Activated T-cell treated with anti-CD3 and anti-CD28 coated beads, Interleukin-2, amount 50 U/mL, for 24 hours (primary cell): Measurements from ENCODE around the gene LRWD1.

Experiments
- DNase-seq: peaks from one replicate; pipeline ENCODE4 v3.0.0-alpha.2; 2020
- H3K27ac Mint-ChIP-seq: 2 replicates; pipeline ENCODE4 v1.8.0; 2020; ENCODE audit warnings: mild to moderate bottlenecking, mixed read lengths
- H3K27me3 Mint-ChIP-seq: 2 replicates; pipeline ENCODE4 v1.8.0; 2020; ENCODE audit warnings: mixed read lengths
- H3K36me3 Mint-ChIP-seq: 2 replicates; pipeline ENCODE4 v1.8.0; 2020; ENCODE audit warnings: low read depth, mixed read lengths
- H3K4me1 Mint-ChIP-seq: 2 replicates; pipeline ENCODE4 v1.8.0; 2020; ENCODE audit warnings: low read depth, mixed read lengths
- H3K4me3 Mint-ChIP-seq: 2 replicates; pipeline ENCODE4 v1.8.0; 2020; ENCODE audit warnings: mild to moderate bottlenecking, moderate library complexity, mixed read lengths
- H3K9me3 Mint-ChIP-seq: 2 replicates; pipeline ENCODE4 v1.8.0; 2020; ENCODE audit warnings: mixed read lengths

LRWD1 gene

DNA sequence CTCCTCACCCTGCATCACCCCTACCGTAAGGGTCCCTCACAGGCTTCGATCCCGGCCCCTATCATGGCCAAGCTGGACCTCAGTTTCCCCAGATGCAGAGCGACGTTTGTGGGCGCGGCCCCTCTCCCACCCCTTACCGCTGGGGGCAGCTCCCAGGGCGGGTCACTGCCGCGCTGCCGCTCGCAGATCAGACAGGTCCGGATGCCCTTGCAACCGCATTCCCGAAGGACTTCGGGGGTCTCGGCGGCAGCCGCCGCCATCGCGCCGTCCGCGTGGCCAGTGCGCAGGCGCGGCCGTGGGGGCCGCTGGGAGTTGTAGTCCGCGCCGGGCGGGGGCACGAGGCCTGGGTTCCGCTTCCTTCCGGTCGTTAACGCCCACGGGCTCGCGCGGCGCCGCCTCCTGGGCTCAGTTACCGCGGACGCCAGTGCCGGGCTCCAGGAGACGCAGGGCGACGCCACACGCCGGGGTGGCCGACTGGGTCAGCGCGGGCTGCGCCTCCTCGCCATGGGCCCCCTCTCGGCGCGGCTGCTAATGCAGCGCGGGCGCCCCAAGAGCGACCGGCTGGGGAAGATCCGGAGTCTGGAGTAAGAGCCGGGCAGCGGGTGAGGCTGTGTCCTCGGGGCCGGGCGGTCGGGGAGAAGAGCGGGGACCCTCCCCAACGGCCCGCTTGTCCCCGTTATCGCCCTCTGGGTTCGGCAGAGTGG is at the start of gene LRWD1, which contains the start of gene ALKBH4:
TSS of gene LRWD1 (plus strand) at position 408 of the 704 bp plus-strand sequence. CDS start at position 505, 97 bp downstream.
TSS of gene ALKBH4 (minus strand) at position 287 of the 704 bp plus-strand sequence. CDS start at position 260, 27 bp downstream.
- peaks cover 40% of the 10 kb centered on the region for H3K4me1 Mint-ChIP-seq
- peak within 1 kb of the TSS; percentile 96 for H3K4me3 Mint-ChIP-seq
- peak; percentile 98 for DNase-seq
- no peaks in the 10 kb centered on the region for H3K27me3 Mint-ChIP-seq
- H3K27ac Mint-ChIP-seq: peak within 1 kb of the TSS; percentile 92
- no peaks in the 10 kb centered on the region for H3K9me3 Mint-ChIP-seq
- H3K36me3 Mint-ChIP-seq: peaks cover 50% of the 10 kb centered on the region

GRCh38 chr7:102415685-102416225 is 49.0 kb upstream of the LRWD1 start:
- Mint-ChIP-seq H3K4me3 (peak overlapping the region; percentile 55), H3K36me3 (peaks cover 87% of the 10 kb centered on the region), H3K27ac (peak overlapping the region; percentile 94), H3K4me1 (peaks cover 59% of the 10 kb centered on the region), H3K27me3 (no peaks in the 10 kb centered on the region), H3K9me3 (no peaks in the 10 kb centered on the region)
- DNase-seq: peak; percentile 78

DNA sequence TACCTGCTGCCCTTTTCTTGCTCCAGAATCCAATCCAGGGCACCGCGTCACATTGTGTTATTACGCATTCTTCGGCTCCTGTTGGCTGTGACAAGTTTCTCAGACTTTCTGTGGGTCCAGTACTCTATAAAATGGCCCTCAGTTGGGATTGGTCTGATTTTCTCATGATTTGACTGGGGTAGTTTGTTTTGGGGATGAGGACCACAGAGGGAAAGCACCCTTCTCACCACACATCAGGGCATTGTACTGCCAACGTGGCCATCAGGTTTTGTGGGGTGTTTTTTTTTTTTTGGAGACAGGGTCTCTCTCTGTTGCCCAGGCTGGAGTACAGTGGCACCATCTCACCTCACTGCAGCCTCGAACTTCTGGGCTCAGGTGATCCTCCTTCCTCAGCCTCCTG is 48.4 kb upstream of the LRWD1 start:
- no peak for DNase-seq
- Mint-ChIP-seq H3K27me3 (no peaks in the 10 kb centered on the region), H3K27ac (peak overlapping the region; percentile 94), H3K4me3 (peak overlapping the region; percentile 55), H3K4me1 (peaks cover 64% of the 10 kb centered on the region), H3K9me3 (no peaks in the 10 kb centered on the region), H3K36me3 (peaks cover 87% of the 10 kb centered on the region)

- no peaks in the 10 kb centered on the region for H3K27me3 Mint-ChIP-seq
- H3K27ac Mint-ChIP-seq: peak overlapping the region; percentile 94
- H3K9me3 Mint-ChIP-seq: no peaks in the 10 kb centered on the region
- no peak for DNase-seq
- H3K4me3 Mint-ChIP-seq: no peak overlapping the region
- peaks cover 85% of the 10 kb centered on the region for H3K36me3 Mint-ChIP-seq
- H3K4me1 Mint-ChIP-seq: peaks cover 68% of the 10 kb centered on the region
Measured at GRCh38 chr7:102417105-102417504, 47.7 kb upstream of the LRWD1 start.

- Mint-ChIP-seq H3K9me3 (no peaks in the 10 kb centered on the region), H3K27me3 (no peaks in the 10 kb centered on the region), H3K27ac (peak overlapping the region; percentile 68), H3K4me1 (peaks cover 66% of the 10 kb centered on the region), H3K36me3 (peaks cover 82% of the 10 kb centered on the region), H3K4me3 (no peak overlapping the region)
- no peak for DNase-seq
Measured at GRCh38 chr7:102418592-102418991, 46.2 kb upstream of the LRWD1 start.

DNA sequence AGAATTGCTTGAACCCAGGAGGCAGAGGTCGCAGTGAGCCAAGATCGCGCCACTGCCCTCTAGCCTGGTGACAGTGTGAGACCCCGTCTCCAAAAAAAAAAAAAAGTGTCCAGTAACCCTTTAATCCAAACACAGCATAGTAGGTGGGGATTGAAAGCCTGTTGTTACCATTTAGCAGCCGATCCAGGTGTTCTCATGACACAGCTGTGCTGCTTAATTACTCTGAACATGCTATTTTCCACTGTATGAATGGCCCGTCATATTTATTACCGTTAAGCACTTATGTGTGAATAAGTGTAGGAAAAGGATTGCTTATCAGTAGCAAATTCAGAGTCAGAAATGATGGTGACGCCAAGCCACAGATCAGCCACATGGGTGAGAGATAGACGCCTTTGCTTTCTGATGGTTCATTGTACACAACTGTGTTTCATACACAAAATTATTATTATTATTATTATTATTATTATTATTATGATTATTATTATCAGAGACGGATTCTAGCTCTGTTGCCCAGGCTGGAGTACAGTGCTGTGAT is 43.0 kb upstream of the LRWD1 start:
- Mint-ChIP-seq H3K4me3 (no peak overlapping the region), H3K9me3 (no peaks in the 10 kb centered on the region), H3K27me3 (no peaks in the 10 kb centered on the region), H3K4me1 (peaks cover 69% of the 10 kb centered on the region), H3K27ac (no peak overlapping the region), H3K36me3 (peaks cover 82% of the 10 kb centered on the region)
- no peak for DNase-seq

DNA sequence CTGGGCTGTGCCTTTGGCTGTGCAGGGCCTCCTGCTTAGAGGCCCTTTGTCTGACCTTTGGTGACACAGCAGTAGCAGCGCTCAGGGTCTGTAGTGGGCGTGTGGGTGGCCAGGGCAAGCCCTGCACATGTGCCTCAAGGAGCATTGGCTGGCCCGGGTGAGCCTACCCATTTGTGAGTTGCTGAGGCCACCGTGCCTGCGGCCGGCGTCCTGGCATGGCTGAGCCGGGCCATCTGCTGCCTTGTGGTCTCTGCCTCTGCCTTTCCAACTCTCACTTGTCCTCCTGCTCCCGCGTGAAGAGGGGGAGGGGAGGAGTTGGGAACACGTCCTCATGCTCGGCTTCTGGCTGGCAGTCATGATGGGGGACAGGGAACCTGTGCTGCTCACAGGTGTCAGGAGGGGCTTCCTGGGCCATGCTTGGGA is 40.6 kb upstream of the LRWD1 start:
- no peaks in the 10 kb centered on the region for H3K9me3 Mint-ChIP-seq
- H3K27ac Mint-ChIP-seq: peak overlapping the region; percentile 63
- H3K4me3 Mint-ChIP-seq: no peak overlapping the region
- DNase-seq: no peak
- H3K4me1 Mint-ChIP-seq: peaks cover 70% of the 10 kb centered on the region
- no peaks in the 10 kb centered on the region for H3K27me3 Mint-ChIP-seq
- peaks cover 79% of the 10 kb centered on the region for H3K36me3 Mint-ChIP-seq

DNA sequence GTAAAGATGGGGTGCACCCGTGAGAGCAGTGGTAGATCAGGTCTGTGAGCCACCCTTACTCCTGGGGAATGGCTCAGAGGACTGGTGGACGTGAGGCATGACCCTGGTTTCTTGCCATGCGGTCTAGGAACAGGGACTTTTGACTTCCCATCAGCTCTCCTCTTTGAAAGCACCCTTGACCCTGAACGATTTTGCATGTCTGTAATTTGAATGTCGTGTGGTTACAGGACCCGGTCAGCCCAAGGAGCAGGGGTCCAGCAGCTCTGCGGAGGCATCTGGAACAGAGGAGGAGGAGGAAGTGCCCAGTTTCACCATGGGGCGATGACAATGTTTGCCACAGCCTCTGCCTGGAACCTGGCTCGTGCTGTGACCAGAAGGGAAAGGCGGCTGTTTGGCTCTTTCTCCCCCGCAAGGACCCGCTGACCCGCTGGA is 40.0 kb upstream of the LRWD1 start:
- no peaks in the 10 kb centered on the region for H3K9me3 Mint-ChIP-seq
- no peak for DNase-seq
- peak overlapping the region; percentile 98 for H3K27ac Mint-ChIP-seq
- H3K27me3 Mint-ChIP-seq: no peaks in the 10 kb centered on the region
- H3K36me3 Mint-ChIP-seq: peaks cover 79% of the 10 kb centered on the region
- peaks cover 73% of the 10 kb centered on the region for H3K4me1 Mint-ChIP-seq
- no peak overlapping the region for H3K4me3 Mint-ChIP-seq

- no peaks in the 10 kb centered on the region for H3K9me3 Mint-ChIP-seq
- peak overlapping the region; percentile 77 for H3K4me3 Mint-ChIP-seq
- no peaks in the 10 kb centered on the region for H3K27me3 Mint-ChIP-seq
- peak overlapping the region; percentile 98 for H3K27ac Mint-ChIP-seq
- DNase-seq: peak; percentile 88
- H3K36me3 Mint-ChIP-seq: peaks cover 69% of the 10 kb centered on the region
- H3K4me1 Mint-ChIP-seq: peaks cover 70% of the 10 kb centered on the region
Measured at GRCh38 chr7:102425639-102426267, 39.0 kb upstream of the LRWD1 start.

- Mint-ChIP-seq H3K4me1 (peaks cover 72% of the 10 kb centered on the region), H3K36me3 (peaks cover 63% of the 10 kb centered on the region), H3K4me3 (peak overlapping the region; percentile 77), H3K9me3 (no peaks in the 10 kb centered on the region), H3K27me3 (no peaks in the 10 kb centered on the region), H3K27ac (peak overlapping the region; percentile 98)
- DNase-seq: peak; percentile 80
Measured at GRCh38 chr7:102426268-102427018, 38.3 kb upstream of the LRWD1 start.

- Mint-ChIP-seq H3K27me3 (no peaks in the 10 kb centered on the region), H3K9me3 (no peaks in the 10 kb centered on the region), H3K4me1 (peaks cover 74% of the 10 kb centered on the region), H3K27ac (peak overlapping the region; percentile 98), H3K36me3 (peaks cover 59% of the 10 kb centered on the region), H3K4me3 (peak overlapping the region; percentile 77)
- no peak for DNase-seq
Measured at GRCh38 chr7:102427019-102427405, 37.8 kb upstream of the LRWD1 start.

GRCh38 chr7:102429141-102429899 is 35.5 kb upstream of the LRWD1 start:
- no peaks in the 10 kb centered on the region for H3K9me3 Mint-ChIP-seq
- H3K27ac Mint-ChIP-seq: peak overlapping the region; percentile 85
- H3K4me3 Mint-ChIP-seq: no peak overlapping the region
- peaks cover 47% of the 10 kb centered on the region for H3K36me3 Mint-ChIP-seq
- H3K27me3 Mint-ChIP-seq: no peaks in the 10 kb centered on the region
- H3K4me1 Mint-ChIP-seq: peaks cover 79% of the 10 kb centered on the region
- DNase-seq: no peak

- Mint-ChIP-seq H3K4me3 (peak overlapping the region; percentile 73), H3K27me3 (no peaks in the 10 kb centered on the region), H3K4me1 (peaks cover 66% of the 10 kb centered on the region), H3K27ac (peak overlapping the region; percentile 93), H3K36me3 (peaks cover 37% of the 10 kb centered on the region), H3K9me3 (no peaks in the 10 kb centered on the region)
- peak; percentile 70 for DNase-seq
Measured at GRCh38 chr7:102431617-102432298, 33.0 kb upstream of the LRWD1 start.
